Activated CD4-positive, CD25-positive, alpha-beta regulatory T cell treated with anti-CD3 and anti-CD28 coated beads, Interleukin-2, amount 50 U/mL, for 16 hours (primary cell): ENCODE measurements around the gene MFAP2.

Experiments used
- DNase-seq: peaks from one replicate; pipeline ENCODE4 v3.0.0-alpha.2; 2020; ENCODE audit warnings: low read depth, low spot score

MFAP2 gene

GRCh38 chr1:16981269-16981849 is 939 bp upstream of the MFAP2 start:
- no peak for DNase-seq

GRCh38 chr1:16979475-16980327 is 719 bp downstream of the MFAP2 start:
- no peak for DNase-seq

- DNase-seq, result no peak
These were observed 1.6 kb downstream of the MFAP2 start for GRCh38 chr1:16978567-16979474.

- DNase-seq, result no peak
These were observed 2.3 kb downstream of the MFAP2 start for GRCh38 chr1:16978139-16978538.

GRCh38 chr1:16977377-16977776 is 3.0 kb downstream of the MFAP2 start:
- no peak for DNase-seq

GRCh38 chr1:16976966-16977365 is 3.5 kb downstream of the MFAP2 start:
- no peak for DNase-seq

- DNase-seq, result no peak
These were observed 4.6 kb downstream of the MFAP2 start for GRCh38 chr1:16975838-16976237.

- DNase-seq, result no peak
These were observed 5.2 kb downstream of the MFAP2 start for GRCh38 chr1:16975211-16975610.

GRCh38 chr1:16973215-16973614 is 7.2 kb downstream of the MFAP2 start:
- no peak for DNase-seq

- DNase-seq, result no peak
These were observed 8.1 kb downstream of the MFAP2 start for GRCh38 chr1:16972189-16972895.

- no peak for DNase-seq
These were observed 8.9 kb downstream of the MFAP2 start for GRCh38 chr1:16971341-16972188.

- no peak for DNase-seq
These were observed 10.1 kb downstream of the MFAP2 start for GRCh38 chr1:16970132-16970910.

- DNase-seq, result no peak
These were observed 10.8 kb downstream of the MFAP2 start for GRCh38 chr1:16969651-16970050.

- no peak for DNase-seq
These were observed 11.3 kb downstream of the MFAP2 start for GRCh38 chr1:16969057-16969611.

GRCh38 chr1:16968372-16968771 is 12.0 kb downstream of the MFAP2 start:
- no peak for DNase-seq

- no peak for DNase-seq
These were observed 12.5 kb downstream of the MFAP2 start for GRCh38 chr1:16967962-16968361.

- DNase-seq, result no peak
These were observed 13.3 kb downstream of the MFAP2 start for GRCh38 chr1:16967095-16967575.

GRCh38 chr1:16966282-16966681 is 14.1 kb downstream of the MFAP2 start:
- DNase-seq, result no peak

- no peak for DNase-seq
These were observed 14.8 kb downstream of the MFAP2 start for GRCh38 chr1:16965486-16966067.
